ENCODE measurements around the gene CABLES2. TPM values are rescaled to one million over a fixed set of nuclear protein-coding genes. Genes with fewer than 3 reads are reported as not detected.
A peak's percentile ranks its signal among the peaks of the same experiment; 100 is the strongest.

The CABLES2 gene
- total and polyA plus RNA-seq, 4 donors: 1.8 to 4.2 (median 2.5) TPM

- Histone ChIP-seq H3K4me3 (ENCODE audit: low read length in 2 of 2) (no peak overlapping the region), H3K27ac (ENCODE audit: low read depth in 1 of 2, low read length in 2 of 2) (no peak overlapping the region), H3K27me3 (ENCODE audit: control insufficient read depth in 1 of 2, insufficient read depth in 2 of 2, low read length in 1 of 2) (no peaks in the 10 kb centered on the region), H3K9me3 (ENCODE audit: control insufficient read depth, low read length) (no peaks in the 10 kb centered on the region), H3K4me1 (ENCODE audit: control insufficient read depth in 1 of 2, insufficient read depth in 2 of 2, low read length in 2 of 2) (no peaks in the 10 kb centered on the region), H3K36me3 (ENCODE audit: control insufficient read depth in 1 of 2, insufficient read depth in 2 of 2, low read length in 1 of 2) (no peaks in the 10 kb centered on the region)
- no peak for ATAC-seq (ENCODE audit: low FRiP score)
- intact Hi-C loops (cut with DNase I): loop anchor here in 1 of 2 donors (10.0 kb wide), 1 partner anchor 216 kb away; no protein-coding TSS in a partner anchor
- no peak for DNase-seq
- WGBS, 2 donors: 90% methylated on average over 12 of the region's 12 CpGs
These were observed 2.2 kb upstream of the CABLES2 start for GRCh38 chr20:62409086-62409853.

- Histone ChIP-seq H3K9me3 (ENCODE audit: control insufficient read depth, low read length) (no peaks in the 10 kb centered on the region), H3K4me1 (ENCODE audit: control insufficient read depth in 1 of 2, insufficient read depth in 2 of 2, low read length in 2 of 2) (no peaks in the 10 kb centered on the region), H3K27me3 (ENCODE audit: control insufficient read depth in 1 of 2, insufficient read depth in 2 of 2, low read length in 1 of 2) (no peaks in the 10 kb centered on the region), H3K4me3 (ENCODE audit: low read length in 2 of 2) (no peak overlapping the region), H3K36me3 (ENCODE audit: control insufficient read depth in 1 of 2, insufficient read depth in 2 of 2, low read length in 1 of 2) (no peaks in the 10 kb centered on the region), H3K27ac (ENCODE audit: low read depth in 1 of 2, low read length in 2 of 2) (no peak overlapping the region)
- ATAC-seq (ENCODE audit: low FRiP score): no peak
- 94 to 98% methylated on average over 12 of the region's 12 CpGs for WGBS, 2 donors
- DNase-seq: no peak
- intact Hi-C loops (cut with DNase I): loop anchor here in 1 of 2 donors (10.0 kb wide), 1 partner anchor 216 kb away; no protein-coding TSS in a partner anchor
These were observed 1.6 kb upstream of the CABLES2 start for GRCh38 chr20:62408640-62409039.

GRCh38 chr20:62408055-62408454 lies 970 bp upstream of the CABLES2 start:
- no peak overlapping the region for H3K27ac ChIP-seq (ENCODE audit: low read depth in 1 of 2, low read length in 2 of 2)
- H3K9me3 ChIP-seq (ENCODE audit: control insufficient read depth, low read length): no peaks in the 10 kb centered on the region
- no peaks in the 10 kb centered on the region for H3K4me1 ChIP-seq (ENCODE audit: control insufficient read depth in 1 of 2, insufficient read depth in 2 of 2, low read length in 2 of 2)
- H3K36me3 ChIP-seq (ENCODE audit: control insufficient read depth in 1 of 2, insufficient read depth in 2 of 2, low read length in 1 of 2): no peaks in the 10 kb centered on the region
- H3K4me3 ChIP-seq (ENCODE audit: low read length in 2 of 2): no peak overlapping the region
- intact Hi-C loops (cut with DNase I): loop anchor here in 1 of 2 donors (10.0 kb wide), 1 partner anchor 217 kb away; no protein-coding TSS in a partner anchor
- 95 to 96% methylated on average over 15 of the region's 15 CpGs for WGBS, 2 donors
- DNase-seq: no peak
- ATAC-seq (ENCODE audit: low FRiP score): no peak
- H3K27me3 ChIP-seq (ENCODE audit: control insufficient read depth in 1 of 2, insufficient read depth in 2 of 2, low read length in 1 of 2): no peaks in the 10 kb centered on the region

- no peaks in the 10 kb centered on the region for H3K27me3 ChIP-seq (ENCODE audit: control insufficient read depth in 1 of 2, insufficient read depth in 2 of 2, low read length in 1 of 2)
- no peaks in the 10 kb centered on the region for H3K9me3 ChIP-seq (ENCODE audit: control insufficient read depth, low read length)
- H3K36me3 ChIP-seq (ENCODE audit: control insufficient read depth in 1 of 2, insufficient read depth in 2 of 2, low read length in 1 of 2): no peaks in the 10 kb centered on the region
- H3K27ac ChIP-seq (ENCODE audit: low read depth in 1 of 2, low read length in 2 of 2): no peak overlapping the region
- DNase-seq: no peak
- no peak for ATAC-seq (ENCODE audit: low FRiP score)
- H3K4me1 ChIP-seq (ENCODE audit: control insufficient read depth in 1 of 2, insufficient read depth in 2 of 2, low read length in 2 of 2): no peaks in the 10 kb centered on the region
- WGBS, 2 donors: 1% methylated on average over 26 to 42 of the region's 42 CpGs
- intact Hi-C loops (cut with DNase I): loop anchor here in 1 of 2 donors (10.0 kb wide), 1 partner anchor 218 kb away; no protein-coding TSS in a partner anchor
- H3K4me3 ChIP-seq (ENCODE audit: low read length in 2 of 2): peak overlapping the region; percentile 63 to 84
These were observed 379 bp downstream of the CABLES2 start for GRCh38 chr20:62406635-62407176.

GRCh38 chr20:62405981-62406513 lies 1.0 kb downstream of the CABLES2 start:
- no peaks in the 10 kb centered on the region for H3K9me3 ChIP-seq (ENCODE audit: control insufficient read depth, low read length)
- 50 to 52% methylated on average over 10 of the region's 10 CpGs for WGBS, 2 donors
- DNase-seq (no peak), ATAC-seq (ENCODE audit: low FRiP score) (no peak)
- H3K27ac ChIP-seq (ENCODE audit: low read depth in 1 of 2, low read length in 2 of 2): no peak overlapping the region
- no peaks in the 10 kb centered on the region for H3K36me3 ChIP-seq (ENCODE audit: control insufficient read depth in 1 of 2, insufficient read depth in 2 of 2, low read length in 1 of 2)
- no peaks in the 10 kb centered on the region for H3K27me3 ChIP-seq (ENCODE audit: control insufficient read depth in 1 of 2, insufficient read depth in 2 of 2, low read length in 1 of 2)
- no peaks in the 10 kb centered on the region for H3K4me1 ChIP-seq (ENCODE audit: control insufficient read depth in 1 of 2, insufficient read depth in 2 of 2, low read length in 2 of 2)
- no peak overlapping the region for H3K4me3 ChIP-seq (ENCODE audit: low read length in 2 of 2)
- intact Hi-C loops (cut with DNase I): loop anchor here in 1 of 2 donors (10.0 kb wide), 1 partner anchor 219 kb away; no protein-coding TSS in a partner anchor

- no peaks in the 10 kb centered on the region for H3K36me3 ChIP-seq (ENCODE audit: control insufficient read depth in 1 of 2, insufficient read depth in 2 of 2, low read length in 1 of 2)
- peak; percentile 38 for ATAC-seq (ENCODE audit: low FRiP score)
- intact Hi-C loops (cut with DNase I): loop anchor here in 1 of 2 donors (10.0 kb wide), 1 partner anchor 219 kb away; no protein-coding TSS in a partner anchor
- H3K9me3 ChIP-seq (ENCODE audit: control insufficient read depth, low read length): no peaks in the 10 kb centered on the region
- no peak overlapping the region for H3K27ac ChIP-seq (ENCODE audit: low read depth in 1 of 2, low read length in 2 of 2)
- H3K4me3 ChIP-seq (ENCODE audit: low read length in 2 of 2): no peak overlapping the region
- no peaks in the 10 kb centered on the region for H3K4me1 ChIP-seq (ENCODE audit: control insufficient read depth in 1 of 2, insufficient read depth in 2 of 2, low read length in 2 of 2)
- peak; percentile 62 to 86 for DNase-seq
- 56 to 57% methylated on average over 23 of the region's 23 CpGs for WGBS, 2 donors
- no peaks in the 10 kb centered on the region for H3K27me3 ChIP-seq (ENCODE audit: control insufficient read depth in 1 of 2, insufficient read depth in 2 of 2, low read length in 1 of 2)
These were observed 1.7 kb downstream of the CABLES2 start for GRCh38 chr20:62405108-62405980.

- no peaks in the 10 kb centered on the region for H3K27me3 ChIP-seq (ENCODE audit: control insufficient read depth in 1 of 2, insufficient read depth in 2 of 2, low read length in 1 of 2)
- DNase-seq (no peak), ATAC-seq (ENCODE audit: low FRiP score) (no peak)
- no peaks in the 10 kb centered on the region for H3K9me3 ChIP-seq (ENCODE audit: control insufficient read depth, low read length)
- intact Hi-C loops (cut with DNase I): loop anchor here in 1 of 2 donors (10.0 kb wide), 1 partner anchor 220 kb away; no protein-coding TSS in a partner anchor
- no peak overlapping the region for H3K27ac ChIP-seq (ENCODE audit: low read depth in 1 of 2, low read length in 2 of 2)
- no peaks in the 10 kb centered on the region for H3K4me1 ChIP-seq (ENCODE audit: control insufficient read depth in 1 of 2, insufficient read depth in 2 of 2, low read length in 2 of 2)
- WGBS, 2 donors: 91 to 94% methylated on average over 12 of the region's 12 CpGs
- H3K36me3 ChIP-seq (ENCODE audit: control insufficient read depth in 1 of 2, insufficient read depth in 2 of 2, low read length in 1 of 2): no peaks in the 10 kb centered on the region
- no peak overlapping the region for H3K4me3 ChIP-seq (ENCODE audit: low read length in 2 of 2)
These were observed 2.4 kb downstream of the CABLES2 start for GRCh38 chr20:62404761-62405107.

GRCh38 chr20:62404112-62404665 lies 2.9 kb downstream of the CABLES2 start:
- H3K27ac ChIP-seq (ENCODE audit: low read depth in 1 of 2, low read length in 2 of 2): no peak overlapping the region
- intact Hi-C loops (cut with DNase I): loop anchor here in 1 of 2 donors (10.0 kb wide), 1 partner anchor 221 kb away; no protein-coding TSS in a partner anchor
- no peak for DNase-seq

More at GRCh38 chr20:62404112-62404665, 2.9 kb downstream of the CABLES2 start:
- Histone ChIP-seq H3K4me1 (ENCODE audit: control insufficient read depth in 1 of 2, insufficient read depth in 2 of 2, low read length in 2 of 2) (no peaks in the 10 kb centered on the region), H3K4me3 (ENCODE audit: low read length in 2 of 2) (no peak overlapping the region), H3K27me3 (ENCODE audit: control insufficient read depth in 1 of 2, insufficient read depth in 2 of 2, low read length in 1 of 2) (no peaks in the 10 kb centered on the region), H3K36me3 (ENCODE audit: control insufficient read depth in 1 of 2, insufficient read depth in 2 of 2, low read length in 1 of 2) (no peaks in the 10 kb centered on the region), H3K9me3 (ENCODE audit: control insufficient read depth, low read length) (no peaks in the 10 kb centered on the region)
- ATAC-seq (ENCODE audit: low FRiP score): no peak
- 90 to 91% methylated on average over 9 of the region's 9 CpGs for WGBS, 2 donors
